AG04450 (cell line): ENCODE results near the gene DPH1. TPM values are rescaled to one million over a fixed set of nuclear protein-coding genes. Genes with fewer than 3 reads are reported as not detected.

Experiments
- CTCF ChIA-PET: fragments of 300-600, 350-600 bp; formaldehyde crosslinking; extraction: SDS; loops from one replicate; lab custom pipeline; 2022; ENCODE audit warnings: antibody characterized with exemption, inconsistent platforms; lab: Charles Lee
- POLR2A ChIA-PET: fragments of 350-600 bp; formaldehyde crosslinking; extraction: SDS; loops from one replicate; lab custom pipeline; 2021; ENCODE audit warnings: antibody characterized with exemption, inconsistent platforms; lab: Yijun Ruan, JAX
- DNase-seq: peaks from one replicate; pipeline ENCODE4 v3.0.0-alpha.2; 2011; ENCODE audit warnings: low read depth, low spot score
- H3K27ac ChIP-seq: one replicate; pipeline ENCODE4 v1.5.1; 2012; ENCODE audit warnings: low read depth, low read length, control low read depth
- H3K27me3 ChIP-seq: one replicate; pipeline ENCODE4 v1.6.0; 2012; ENCODE audit warnings: low read length; ENCODE audit not compliant: control insufficient read depth, insufficient read depth
- H3K4me3 ChIP-seq: 2 replicates; pipeline ENCODE4 v1.5.1; 2011; ENCODE audit warnings: mild to moderate bottlenecking, low read depth, low read length, control low read depth
- H3K9me3 ChIP-seq: 2 replicates; pipeline ENCODE4 v1.5.1; 2012; ENCODE audit warnings: low read length; ENCODE audit not compliant: control insufficient read depth, insufficient read depth
- polyA plus RNA-seq: library from polyadenylated mRNA; depleted of rRNA; stranded (reverse); fragments of >200 nt; gene quantifications from 2 replicates; pipeline ENCODE4 v1.2.3, GENCODE V29; 2011
- TF ChIP-seq, protein P1 (sequence below): IDR thresholded peaks from 2 replicates; pipeline ENCODE4 v1.5.1; 2011; ENCODE audit warnings: low read depth, low read length, control low read depth, inconsistent platforms

DPH1 gene
- polyA plus RNA-seq, 1 experiment: 25.3 TPM

DNA sequence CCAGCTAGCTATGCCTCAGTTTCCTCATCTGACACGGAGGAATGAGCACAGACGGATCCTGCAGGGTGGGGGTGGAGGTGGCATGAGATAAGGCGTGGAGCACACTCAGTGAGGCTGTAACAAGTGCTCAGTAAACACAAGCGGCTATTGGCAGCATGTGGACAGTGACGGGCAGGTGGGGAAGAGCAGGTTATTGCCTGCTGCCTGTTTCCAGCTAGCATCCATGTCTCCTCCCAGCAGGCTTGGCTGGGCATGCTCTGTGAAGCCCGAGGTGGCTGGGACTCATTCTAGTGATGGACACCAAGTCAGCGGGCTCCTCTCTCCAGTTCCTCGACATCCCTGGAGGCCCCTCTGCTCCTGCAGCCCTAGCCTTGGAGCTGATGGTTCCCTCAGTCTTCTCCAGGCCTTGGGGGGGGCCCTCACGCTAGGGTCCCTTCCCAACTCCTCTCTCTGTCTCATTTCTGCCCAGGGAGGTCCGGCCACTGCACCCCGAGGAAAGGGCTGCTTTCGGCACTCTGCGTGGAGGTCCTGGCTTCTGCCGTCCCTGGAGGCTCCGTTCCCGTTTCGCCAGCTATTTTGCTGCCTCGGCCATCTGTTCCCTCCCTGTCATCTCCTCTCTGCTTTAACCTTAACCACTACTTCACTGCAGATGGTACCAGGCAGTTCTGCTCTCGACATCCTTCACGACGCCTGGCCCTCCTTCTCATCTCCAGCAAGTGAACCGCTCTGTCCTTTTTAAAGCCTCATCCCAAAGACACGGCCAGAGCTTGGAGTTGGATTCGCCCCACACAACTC is 11.0 kb upstream of the DPH1 start:
- Histone ChIP-seq H3K4me3 (no peak overlapping the region), H3K9me3 (no peaks in the 10 kb centered on the region; the same call in 1 of the 2 replicates), H3K27me3 (peaks cover 75% of the 10 kb centered on the region), H3K27ac (no peak overlapping the region)
- ChIA-PET CTCF (interaction anchor here (1.7 kb wide), 1 partner anchor 110 kb away, joined by 5 read pairs; no protein-coding TSS in a partner anchor), POLR2A (no interaction called here)
- TF ChIP-seq, protein P1, sequence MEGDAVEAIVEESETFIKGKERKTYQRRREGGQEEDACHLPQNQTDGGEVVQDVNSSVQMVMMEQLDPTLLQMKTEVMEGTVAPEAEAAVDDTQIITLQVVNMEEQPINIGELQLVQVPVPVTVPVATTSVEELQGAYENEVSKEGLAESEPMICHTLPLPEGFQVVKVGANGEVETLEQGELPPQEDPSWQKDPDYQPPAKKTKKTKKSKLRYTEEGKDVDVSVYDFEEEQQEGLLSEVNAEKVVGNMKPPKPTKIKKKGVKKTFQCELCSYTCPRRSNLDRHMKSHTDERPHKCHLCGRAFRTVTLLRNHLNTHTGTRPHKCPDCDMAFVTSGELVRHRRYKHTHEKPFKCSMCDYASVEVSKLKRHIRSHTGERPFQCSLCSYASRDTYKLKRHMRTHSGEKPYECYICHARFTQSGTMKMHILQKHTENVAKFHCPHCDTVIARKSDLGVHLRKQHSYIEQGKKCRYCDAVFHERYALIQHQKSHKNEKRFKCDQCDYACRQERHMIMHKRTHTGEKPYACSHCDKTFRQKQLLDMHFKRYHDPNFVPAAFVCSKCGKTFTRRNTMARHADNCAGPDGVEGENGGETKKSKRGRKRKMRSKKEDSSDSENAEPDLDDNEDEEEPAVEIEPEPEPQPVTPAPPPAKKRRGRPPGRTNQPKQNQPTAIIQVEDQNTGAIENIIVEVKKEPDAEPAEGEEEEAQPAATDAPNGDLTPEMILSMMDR: no peak
- no peak for DNase-seq

DNA sequence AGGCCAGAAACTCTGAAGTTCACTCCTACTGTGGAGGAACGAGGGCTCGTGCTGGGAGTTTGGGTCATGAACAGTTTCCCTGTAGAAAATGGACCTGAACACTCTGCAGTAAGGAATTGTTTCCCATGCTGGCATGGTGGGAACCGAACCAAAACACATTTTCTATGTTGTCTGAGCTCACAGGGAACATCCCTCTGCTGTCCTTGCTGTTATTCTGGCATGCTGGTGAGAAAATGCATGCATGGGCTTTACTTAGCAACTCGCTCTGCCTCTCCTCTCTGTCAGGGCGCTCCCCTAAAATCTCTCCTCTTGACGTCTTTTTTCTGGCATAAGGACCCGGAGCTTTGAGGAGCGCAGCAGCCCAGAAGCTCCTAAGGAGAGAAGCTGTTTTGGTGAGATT is 10.2 kb upstream of the DPH1 start:
- DNase-seq: no peak
- Histone ChIP-seq H3K4me3 (no peak overlapping the region), H3K27me3 (peaks cover 76% of the 10 kb centered on the region), H3K27ac (no peak overlapping the region), H3K9me3 (no peaks in the 10 kb centered on the region; the same call in 1 of the 2 replicates)
- CTCF ChIA-PET: interaction anchor here (1.7 kb wide), 1 partner anchor 111 kb away, joined by 5 read pairs; no protein-coding TSS in a partner anchor
- TF ChIP-seq, protein P1: no peak
- POLR2A ChIA-PET: no interaction called here

DNA sequence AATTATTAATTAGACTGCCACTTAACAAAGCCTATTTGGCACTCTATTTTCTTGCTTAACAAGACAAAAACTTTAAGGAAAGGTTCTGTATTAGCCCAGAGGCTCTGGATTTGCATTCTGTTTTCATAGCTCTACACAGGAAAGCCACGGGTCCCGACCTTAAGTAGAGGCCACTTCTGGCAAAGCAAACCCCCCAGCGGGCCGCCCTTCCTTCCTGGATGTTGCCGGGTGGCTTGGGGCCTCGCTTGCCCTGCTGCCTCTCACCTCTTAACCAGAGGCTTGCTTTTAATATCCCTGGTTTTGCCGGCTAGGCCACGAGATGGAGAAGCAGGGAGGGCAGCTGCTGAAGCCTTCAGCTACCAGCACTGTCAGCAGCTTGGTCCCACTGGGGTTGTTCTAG is 9.2 kb upstream of the DPH1 start:
- no peaks in the 10 kb centered on the region; the same call in 1 of the 2 replicates for H3K9me3 ChIP-seq
- TF ChIP-seq, protein P1: no peak

DNA sequence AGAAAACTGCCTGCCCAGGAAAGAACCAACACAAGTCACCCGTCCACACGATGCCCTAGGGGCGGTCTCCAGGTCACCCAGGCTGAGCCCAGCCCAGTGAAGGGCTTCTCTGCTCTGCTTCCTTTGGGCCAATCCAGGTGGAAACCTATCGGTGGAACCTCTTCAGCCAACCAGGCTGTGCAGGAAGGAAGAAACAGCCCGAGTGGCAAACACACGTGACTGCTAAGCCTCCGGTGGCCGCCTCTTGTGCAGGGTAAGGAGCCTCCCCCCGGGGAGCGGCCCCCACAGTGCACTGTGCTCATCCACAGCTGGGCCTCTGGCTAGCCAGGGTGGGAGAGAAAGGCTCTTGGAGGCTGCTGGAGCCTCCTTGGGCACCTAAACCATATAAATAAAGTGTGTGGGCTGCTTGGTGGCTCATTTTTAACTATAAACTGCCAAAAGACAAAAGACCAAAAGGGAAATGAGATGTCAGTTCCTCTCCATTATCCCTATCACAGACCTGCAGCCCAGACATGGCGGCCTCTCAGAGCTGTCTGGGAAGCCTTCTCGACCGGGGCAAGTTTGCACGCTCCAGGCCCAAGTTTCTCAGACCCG is 7.2 kb upstream of the DPH1 start:
- peaks cover 68% of the 10 kb centered on the region for H3K27me3 ChIP-seq
- H3K4me3 ChIP-seq: no peak overlapping the region
- TF ChIP-seq, protein P1: no peak
- ChIA-PET CTCF (no interaction called here), POLR2A (no interaction called here)
- H3K9me3 ChIP-seq: no peaks in the 10 kb centered on the region; the same call in 1 of the 2 replicates
- no peak overlapping the region for H3K27ac ChIP-seq
- DNase-seq: no peak

More for the DNA sequence above, 9.2 kb upstream of the DPH1 start:
- H3K27me3 ChIP-seq: peaks cover 75% of the 10 kb centered on the region
- POLR2A ChIA-PET: no interaction called here
- no peak overlapping the region for H3K4me3 ChIP-seq
- CTCF ChIA-PET: no interaction called here
- no peak overlapping the region for H3K27ac ChIP-seq
- DNase-seq: no peak

DNA sequence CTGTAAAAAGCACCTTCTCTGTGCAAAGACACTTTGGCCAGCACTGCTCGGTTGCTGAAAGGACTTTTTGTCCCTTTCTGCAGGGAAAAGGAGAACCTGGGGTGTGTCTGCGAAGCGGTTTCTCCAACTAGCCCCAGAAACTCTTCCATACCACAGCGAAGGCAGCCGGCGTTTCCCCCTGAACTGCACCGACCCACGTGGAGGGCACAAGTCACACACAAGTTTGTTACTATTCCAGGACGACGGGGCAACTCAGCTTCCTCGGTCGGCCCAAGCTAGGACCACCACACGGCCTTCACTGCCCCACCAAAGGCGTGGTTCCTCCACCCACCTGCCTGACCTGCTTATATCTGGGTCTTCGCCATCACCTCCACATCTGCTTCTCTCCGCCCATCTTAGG is 6.7 kb upstream of the DPH1 start:
- H3K9me3 ChIP-seq: no peaks in the 10 kb centered on the region; the same call in 1 of the 2 replicates
- TF ChIP-seq, protein P1: no peak
- peaks cover 67% of the 10 kb centered on the region for H3K27me3 ChIP-seq
- POLR2A ChIA-PET: no interaction called here
- no peak overlapping the region for H3K4me3 ChIP-seq
- H3K27ac ChIP-seq: no peak overlapping the region
- CTCF ChIA-PET: interaction anchor here (1.0 kb wide), 1 partner anchor 114 kb away, joined by 3 read pairs; no protein-coding TSS in a partner anchor
- DNase-seq: no peak
